CD4-positive, alpha-beta T cell treated with Interleukin-21 for 1 hour (primary cell): ENCODE measurements around the gene SLC16A6.
"Not testable (repeated sequence)": the region's sequence is repeated elsewhere in the genome, so short reads cannot be mapped to it uniquely, and the experiment has no call there.

Experiments
- DNase-seq: peaks from one replicate; pipeline ENCODE4 v3.0.0-alpha.2; 2020

Gene SLC16A6

GRCh38 chr17:68310152-68310551 lies 19.2 kb upstream of the SLC16A6 start:
- peak; percentile 36 for DNase-seq

GRCh38 chr17:68309066-68309670 lies 18.2 kb upstream of the SLC16A6 start:
- not testable (repeated sequence) for DNase-seq

GRCh38 chr17:68308486-68308885 lies 17.6 kb upstream of the SLC16A6 start:
- DNase-seq, result not testable (repeated sequence)

GRCh38 chr17:68307443-68307842 lies 16.5 kb upstream of the SLC16A6 start:
- no peak for DNase-seq

- DNase-seq, result no peak
Measured at GRCh38 chr17:68306819-68307218, 15.9 kb upstream of the SLC16A6 start.

GRCh38 chr17:68305142-68305541 lies 14.2 kb upstream of the SLC16A6 start:
- no peak for DNase-seq

GRCh38 chr17:68304706-68305105 lies 13.8 kb upstream of the SLC16A6 start:
- DNase-seq, result no peak

- DNase-seq, result no peak
Measured at GRCh38 chr17:68302666-68303065, 11.7 kb upstream of the SLC16A6 start.

- no peak for DNase-seq
Measured at GRCh38 chr17:68302066-68302564, 11.2 kb upstream of the SLC16A6 start.

- DNase-seq, result no peak
Measured at GRCh38 chr17:68301438-68301959, 10.6 kb upstream of the SLC16A6 start.

GRCh38 chr17:68299817-68300216 lies 8.9 kb upstream of the SLC16A6 start:
- no peak for DNase-seq

GRCh38 chr17:68298601-68299000 lies 7.7 kb upstream of the SLC16A6 start:
- DNase-seq, result no peak

GRCh38 chr17:68297195-68297594 lies 6.3 kb upstream of the SLC16A6 start:
- peak; percentile 10 for DNase-seq

- DNase-seq, result peak; percentile 79
Measured at GRCh38 chr17:68296217-68297191, 5.6 kb upstream of the SLC16A6 start.

GRCh38 chr17:68295086-68295485 lies 4.2 kb upstream of the SLC16A6 start:
- no peak for DNase-seq

GRCh38 chr17:68294617-68295016 lies 3.7 kb upstream of the SLC16A6 start:
- no peak for DNase-seq

GRCh38 chr17:68294196-68294555 lies 3.2 kb upstream of the SLC16A6 start:
- no peak for DNase-seq

GRCh38 chr17:68293490-68294195 lies 2.7 kb upstream of the SLC16A6 start:
- DNase-seq, result no peak

GRCh38 chr17:68292689-68293040 lies 1.7 kb upstream of the SLC16A6 start:
- no peak for DNase-seq

GRCh38 chr17:68291836-68292688 lies 1.1 kb upstream of the SLC16A6 start:
- DNase-seq, result peak; percentile 95

GRCh38 chr17:68290268-68290954 lies 516 bp downstream of the SLC16A6 start:
- peak; percentile 80 for DNase-seq

- no peak for DNase-seq
Measured at GRCh38 chr17:68289936-68290267, 1.0 kb downstream of the SLC16A6 start.
